Activated CD4-positive, alpha-beta memory T cell treated with anti-CD3 and anti-CD28 coated beads, Interleukin-2, amount 10 ng/mL, durations not matched to agents 7 days and 5 days (primary cell): ENCODE data around the gene UGT2A3. TPM values are rescaled to one million over a fixed set of nuclear protein-coding genes. Genes with fewer than 3 reads are reported as not detected.
"Not testable (repeated sequence)": the region's sequence is repeated elsewhere in the genome, so short reads cannot be mapped to it uniquely, and the experiment has no call there.

Experiments used
- CTCF ChIA-PET: fragments of 350-600 bp; sonication (Branson Sonifier 250); formaldehyde crosslinking; loops from one replicate; lab custom pipeline; 2021; ENCODE audit warnings: antibody characterized with exemption, inconsistent platforms; lab: Charles Lee
- POLR2A ChIA-PET: fragments of 350-600 bp; sonication (Branson Sonifier 250); formaldehyde crosslinking; loops from one replicate; lab custom pipeline; 2021; ENCODE audit warnings: antibody characterized with exemption; lab: Charles Lee
- DNase-seq: peaks from one replicate; pipeline ENCODE4 v3.0.0-alpha.2; 2020
- H3K27ac Mint-ChIP-seq: one replicate; pipeline ENCODE4 v1.8.0; 2021; ENCODE audit warnings: mild to moderate bottlenecking, mixed read lengths
- H3K27me3 Mint-ChIP-seq: one replicate; pipeline ENCODE4 v1.8.0; 2021; ENCODE audit warnings: mixed read lengths
- H3K36me3 Mint-ChIP-seq: one replicate; pipeline ENCODE4 v1.8.0; 2021; ENCODE audit warnings: low read depth, mixed read lengths
- H3K4me1 Mint-ChIP-seq: one replicate; pipeline ENCODE4 v1.8.0; 2021; ENCODE audit warnings: mixed read lengths
- H3K4me3 Mint-ChIP-seq: one replicate; pipeline ENCODE4 v1.8.0; 2021; ENCODE audit warnings: mild to moderate bottlenecking, mixed read lengths
- H3K9me3 Mint-ChIP-seq: one replicate; pipeline ENCODE4 v1.8.0; 2021; ENCODE audit warnings: mixed read lengths
- total RNA-seq, 2 experiments: library from RNA; stranded (reverse); gene quantifications; one replicate each; pipeline ENCODE4 v1.2.3, GENCODE V29; 2021

The UGT2A3 gene
- total RNA-seq, 2 experiments from 2014 or later: not detected

GRCh38 chr4:68950033-68950432, 1.6 kb downstream of the UGT2A3 start:
- CTCF ChIA-PET: interaction anchor here (0.6 kb wide), 1 partner anchor 209 kb away, joined by 3 read pairs; no protein-coding TSS in a partner anchor
- Mint-ChIP-seq H3K4me3 (no peak overlapping the region), H3K9me3 (no peaks in the 10 kb centered on the region), H3K27me3 (no peaks in the 10 kb centered on the region), H3K27ac (no peak overlapping the region), H3K36me3 (no peaks in the 10 kb centered on the region), H3K4me1 (no peaks in the 10 kb centered on the region)
- POLR2A ChIA-PET: no interaction called here
- no peak for DNase-seq

GRCh38 chr4:68948985-68949384, 2.6 kb downstream of the UGT2A3 start:
- H3K4me3 Mint-ChIP-seq: no peak overlapping the region
- ChIA-PET CTCF (no interaction called here), POLR2A (no interaction called here)
- H3K27me3 Mint-ChIP-seq: no peaks in the 10 kb centered on the region
- no peaks in the 10 kb centered on the region for H3K4me1 Mint-ChIP-seq
- H3K27ac Mint-ChIP-seq: no peak overlapping the region
- H3K9me3 Mint-ChIP-seq: no peaks in the 10 kb centered on the region
- H3K36me3 Mint-ChIP-seq: no peaks in the 10 kb centered on the region
- no peak for DNase-seq

- H3K27ac Mint-ChIP-seq: no peak overlapping the region
- H3K4me3 Mint-ChIP-seq: no peak overlapping the region
- no peaks in the 10 kb centered on the region for H3K4me1 Mint-ChIP-seq
- no peaks in the 10 kb centered on the region for H3K27me3 Mint-ChIP-seq
- H3K36me3 Mint-ChIP-seq: no peaks in the 10 kb centered on the region
- ChIA-PET CTCF (no interaction called here), POLR2A (no interaction called here)
- H3K9me3 Mint-ChIP-seq: no peaks in the 10 kb centered on the region
- DNase-seq: no peak
Measured at GRCh38 chr4:68948044-68948743, 3.4 kb downstream of the UGT2A3 start.

GRCh38 chr4:68929076-68929737, 22.4 kb downstream of the UGT2A3 start:
- Mint-ChIP-seq H3K9me3 (peaks cover 2% of the 10 kb centered on the region), H3K27ac (no peak overlapping the region), H3K4me1 (no peaks in the 10 kb centered on the region), H3K36me3 (no peaks in the 10 kb centered on the region), H3K4me3 (no peak overlapping the region), H3K27me3 (no peaks in the 10 kb centered on the region)
- CTCF ChIA-PET: no interaction called here
- no peak for DNase-seq
- POLR2A ChIA-PET: no interaction called here

- POLR2A ChIA-PET: no interaction called here
Measured at GRCh38 chr4:68927165-68927564, 24.4 kb downstream of the UGT2A3 start.

GRCh38 chr4:68922202-68922601, 29.4 kb downstream of the UGT2A3 start:
- H3K27me3 Mint-ChIP-seq, H3K27ac Mint-ChIP-seq, DNase-seq, H3K9me3 Mint-ChIP-seq, CTCF ChIA-PET, H3K36me3 Mint-ChIP-seq, POLR2A ChIA-PET, H3K4me3 Mint-ChIP-seq, H3K4me1 Mint-ChIP-seq: not testable (repeated sequence)

More at GRCh38 chr4:68927165-68927564, 24.4 kb downstream of the UGT2A3 start:
- no peak for DNase-seq
- Mint-ChIP-seq H3K4me3 (no peak overlapping the region), H3K27me3 (no peaks in the 10 kb centered on the region), H3K36me3 (no peaks in the 10 kb centered on the region), H3K9me3 (peaks cover 2% of the 10 kb centered on the region), H3K4me1 (no peaks in the 10 kb centered on the region), H3K27ac (no peak overlapping the region)
- CTCF ChIA-PET: no interaction called here

GRCh38 chr4:68921051-68921450, 30.6 kb downstream of the UGT2A3 start:
- Mint-ChIP-seq H3K27ac (no peak overlapping the region), H3K36me3 (no peaks in the 10 kb centered on the region), H3K4me3 (no peak overlapping the region), H3K9me3 (no peaks in the 10 kb centered on the region), H3K4me1 (no peaks in the 10 kb centered on the region), H3K27me3 (no peaks in the 10 kb centered on the region)
- ChIA-PET CTCF (no interaction called here), POLR2A (no interaction called here)
- no peak for DNase-seq

- DNase-seq: no peak
- ChIA-PET CTCF (no interaction called here), POLR2A (no interaction called here)
Measured at GRCh38 chr4:68917016-68917415, 34.6 kb downstream of the UGT2A3 start.

GRCh38 chr4:68912807-68913206, 38.8 kb downstream of the UGT2A3 start:
- Mint-ChIP-seq H3K27ac (no peak overlapping the region), H3K4me1 (no peaks in the 10 kb centered on the region), H3K36me3 (no peaks in the 10 kb centered on the region), H3K9me3 (no peaks in the 10 kb centered on the region), H3K27me3 (no peaks in the 10 kb centered on the region), H3K4me3 (no peak overlapping the region)
- no peak for DNase-seq
- CTCF ChIA-PET: no interaction called here
- POLR2A ChIA-PET: no interaction called here

More at GRCh38 chr4:68917016-68917415, 34.6 kb downstream of the UGT2A3 start:
- no peak overlapping the region for H3K27ac Mint-ChIP-seq
- H3K9me3 Mint-ChIP-seq: no peaks in the 10 kb centered on the region
- no peak overlapping the region for H3K4me3 Mint-ChIP-seq
- H3K36me3 Mint-ChIP-seq: no peaks in the 10 kb centered on the region
- no peaks in the 10 kb centered on the region for H3K27me3 Mint-ChIP-seq
- H3K4me1 Mint-ChIP-seq: no peaks in the 10 kb centered on the region

GRCh38 chr4:68909385-68909784, 42.2 kb downstream of the UGT2A3 start:
- Mint-ChIP-seq H3K4me3 (no peak overlapping the region), H3K27ac (no peak overlapping the region), H3K9me3 (no peaks in the 10 kb centered on the region), H3K27me3 (no peaks in the 10 kb centered on the region), H3K4me1 (no peaks in the 10 kb centered on the region), H3K36me3 (no peaks in the 10 kb centered on the region)
- ChIA-PET POLR2A (no interaction called here), CTCF (no interaction called here)
- no peak for DNase-seq

- Mint-ChIP-seq H3K27me3 (no peaks in the 10 kb centered on the region), H3K4me1 (no peaks in the 10 kb centered on the region), H3K9me3 (no peaks in the 10 kb centered on the region), H3K27ac (no peak overlapping the region), H3K4me3 (no peak overlapping the region), H3K36me3 (no peaks in the 10 kb centered on the region)
- ChIA-PET POLR2A (no interaction called here), CTCF (no interaction called here)
- no peak for DNase-seq
Measured at GRCh38 chr4:68907788-68908700, 43.6 kb downstream of the UGT2A3 start.

GRCh38 chr4:68907245-68907644, 44.4 kb downstream of the UGT2A3 start:
- no peak overlapping the region for H3K4me3 Mint-ChIP-seq
- H3K27ac Mint-ChIP-seq: no peak overlapping the region
- CTCF ChIA-PET: no interaction called here
- DNase-seq: no peak
- H3K27me3 Mint-ChIP-seq: no peaks in the 10 kb centered on the region
- H3K36me3 Mint-ChIP-seq: no peaks in the 10 kb centered on the region
- POLR2A ChIA-PET: no interaction called here
- H3K9me3 Mint-ChIP-seq: no peaks in the 10 kb centered on the region
- H3K4me1 Mint-ChIP-seq: no peaks in the 10 kb centered on the region

- ChIA-PET POLR2A (no interaction called here), CTCF (no interaction called here)
- no peak for DNase-seq
- H3K4me1 Mint-ChIP-seq: no peaks in the 10 kb centered on the region
- no peak overlapping the region for H3K4me3 Mint-ChIP-seq
- H3K9me3 Mint-ChIP-seq: no peaks in the 10 kb centered on the region
- H3K27me3 Mint-ChIP-seq: no peaks in the 10 kb centered on the region
- H3K36me3 Mint-ChIP-seq: no peaks in the 10 kb centered on the region
- no peak overlapping the region for H3K27ac Mint-ChIP-seq
Measured at GRCh38 chr4:68906780-68907137, 44.8 kb downstream of the UGT2A3 start.
